GM23338 (cell line): ENCODE results near the gene PTPN5. TPM values are rescaled to one million over a fixed set of nuclear protein-coding genes. Genes with fewer than 3 reads are reported as not detected.

Experiments
- ATAC-seq: fragments of 200-7000 bp; cut with Tn5 transposase; 3 replicates; pipeline ENCODE4 v1.9.1; 2020
- DNase-seq: peaks from one replicate; pipeline ENCODE4 v3.0.0-alpha.2; 2015; ENCODE audit warnings: low spot score
- H2AFZ ChIP-seq: fragments of 200-600 bp; sonication (generic); 2 replicates; pipeline ENCODE4 v1.8.0; 2016; ENCODE audit warnings: antibody characterized with exemption, mild to moderate bottlenecking, moderate library complexity
- H3F3A ChIP-seq: fragments of 200-600 bp; sonication (generic); replicated peaks from 2 replicates; pipeline ENCODE4 v1.8.0; 2017; ENCODE audit warnings: antibody characterized with exemption, mixed run types, low read depth
- H3K27ac ChIP-seq: fragments of 200-600 bp; sonication (generic); 2 replicates; pipeline ENCODE4 v1.6.1; 2016; ENCODE audit warnings: low read depth
- H3K27me3 ChIP-seq: fragments of 200-600 bp; sonication (generic); 2 replicates; pipeline ENCODE4 v1.8.0; 2016; ENCODE audit warnings: mild to moderate bottlenecking, mixed run types, moderate library complexity; ENCODE audit not compliant: insufficient read depth
- H3K36me3 ChIP-seq: fragments of 200-600 bp; sonication (generic); 2 replicates; pipeline ENCODE4 v1.8.0; 2016; ENCODE audit warnings: mild to moderate bottlenecking; ENCODE audit not compliant: insufficient read depth
- H3K4me1 ChIP-seq: fragments of 200-600 bp; sonication (generic); 2 replicates; pipeline ENCODE4 v1.8.0; 2016; ENCODE audit warnings: mild to moderate bottlenecking, moderate library complexity; ENCODE audit not compliant: insufficient read depth
- H3K4me2 ChIP-seq: fragments of 200-600 bp; sonication (generic); 2 replicates; pipeline ENCODE4 v1.7.1; 2017; ENCODE audit warnings: mixed run types
- H3K4me3 ChIP-seq: fragments of 200-600 bp; sonication (generic); 2 replicates; pipeline ENCODE4 v1.6.1; 2016; ENCODE audit warnings: mixed run types
- H3K79me2 ChIP-seq: fragments of 200-600 bp; sonication (generic); replicated peaks from 2 replicates; pipeline ENCODE4 v1.8.0; 2017; ENCODE audit warnings: mild to moderate bottlenecking; ENCODE audit not compliant: insufficient read depth
- H3K9me2 ChIP-seq: fragments of 200-600 bp; sonication (generic); 2 replicates; pipeline ENCODE4 v1.8.0; 2017; ENCODE audit not compliant: insufficient read depth
- H4K20me1 ChIP-seq: fragments of 200-600 bp; sonication (generic); replicated peaks from 2 replicates; pipeline ENCODE4 v1.8.0; 2017; ENCODE audit warnings: mild to moderate bottlenecking; ENCODE audit not compliant: insufficient read depth
- H3K27ac Mint-ChIP-seq: 2 replicates; pipeline ENCODE4 v1.8.0; 2020; ENCODE audit warnings: inconsistent platforms, mild to moderate bottlenecking, moderate library complexity, mixed read lengths
- H3K27me3 Mint-ChIP-seq: 3 replicates; pipeline ENCODE4 v1.8.0; 2022; ENCODE audit warnings: low read depth, mild to moderate bottlenecking, moderate library complexity, mixed read lengths, inconsistent platforms; ENCODE audit not compliant: insufficient read depth, poor library complexity
- H3K36me3 Mint-ChIP-seq: 3 replicates; pipeline ENCODE4 v1.8.0; 2021; ENCODE audit warnings: low read depth, mild to moderate bottlenecking, inconsistent platforms, moderate library complexity, mixed read lengths
- H3K4me1 Mint-ChIP-seq: 3 replicates; pipeline ENCODE4 v1.8.0; 2020; ENCODE audit warnings: mild to moderate bottlenecking, inconsistent platforms, mixed read lengths
- H3K4me3 Mint-ChIP-seq: 3 replicates; pipeline ENCODE4 v1.8.0; 2021; ENCODE audit warnings: moderate library complexity, mild to moderate bottlenecking, inconsistent platforms, mixed read lengths
- H3K9me3 Mint-ChIP-seq: 3 replicates; pipeline ENCODE4 v1.8.0; 2020; ENCODE audit warnings: moderate library complexity, mild to moderate bottlenecking, inconsistent platforms, mixed read lengths
- CREB1 ChIP-seq: fragments of 250-450 bp; sonication (Bioruptor Pico); IDR thresholded peaks from 2 replicates; pipeline ENCODE4 v1.5.0; 2020; ENCODE audit warnings: low read depth, mild to moderate bottlenecking, moderate library complexity
- EZH2 ChIP-seq: fragments of 200-600 bp; sonication (generic); IDR thresholded peaks from one replicate; pipeline ENCODE4 v1.8.0; 2017; ENCODE audit warnings: antibody characterized with exemption, mild to moderate bottlenecking, low read depth; ENCODE audit not compliant: unreplicated experiment
- EZH2phosphoT487 ChIP-seq: fragments of 200-600 bp; sonication (generic); IDR thresholded peaks from one replicate; pipeline ENCODE4 v1.8.1; 2018; ENCODE audit warnings: antibody characterized with exemption; ENCODE audit not compliant: unreplicated experiment
- JUNB ChIP-seq: IDR thresholded peaks from one replicate; pipeline ENCODE4 v1.6.1; 2016; ENCODE audit warnings: antibody characterized with exemption; ENCODE audit not compliant: unreplicated experiment
- NANOG ChIP-seq: IDR thresholded peaks from 2 replicates; pipeline ENCODE4 v1.6.1; 2016; ENCODE audit warnings: antibody characterized with exemption, borderline replicate concordance
- POLR2AphosphoS5 ChIP-seq: IDR thresholded peaks from 2 replicates; pipeline ENCODE4 v1.6.1; 2016; ENCODE audit warnings: antibody characterized with exemption, low read depth
- REST ChIP-seq: IDR thresholded peaks from one replicate; pipeline ENCODE4 v1.6.1; 2018; ENCODE audit warnings: antibody characterized with exemption; ENCODE audit not compliant: unreplicated experiment
- STAT1 ChIP-seq: IDR thresholded peaks from one replicate; pipeline ENCODE4 v1.6.1; 2016; ENCODE audit warnings: antibody characterized with exemption; ENCODE audit not compliant: unreplicated experiment
- ZNF114 ChIP-seq: fragments of 250-450 bp; sonication (Bioruptor Pico); IDR thresholded peaks from 2 replicates; pipeline ENCODE4 v1.5.0; 2020; ENCODE audit warnings: mild to moderate bottlenecking, moderate library complexity
- ZNF331 ChIP-seq: fragments of 250-450 bp; sonication (Bioruptor Pico); IDR thresholded peaks from 2 replicates; pipeline ENCODE4 v1.5.0; 2020; ENCODE audit warnings: low read depth, mild to moderate bottlenecking, moderate library complexity
- polyA plus RNA-seq: library from polyadenylated mRNA; unstranded; fragments of >200 nt; fragmentation: Nextera tagmentation; extraction: Ambion mirVana; gene quantifications from 2 replicates; pipeline ENCODE4 v1.2.1, GENCODE V29; 2016
- total RNA-seq: library from RNA; depleted of rRNA; stranded (reverse); fragments of >200 nt; shearing (Covaris generic); gene quantifications from 2 replicates; pipeline ENCODE4 v1.2.3, GENCODE V29; 2014
- TF ChIP-seq, protein P1 (sequence below), 2 experiments: fragments of 200-600 bp in 1 of 2; sonication (generic) in 1 of 2; conservative IDR thresholded peaks; 2 replicates each; pipeline versions ENCODE4 v1.5.1 to v1.6.1; 2016 to 2017; ENCODE audit warnings: antibody characterized with exemption in 2 of 2, low read depth in 2 of 2, mild to moderate bottlenecking in 2 of 2, moderate library complexity in 1 of 2
- TF ChIP-seq, protein P2 (sequence below): fragments of 250-450 bp; sonication (Bioruptor Pico); IDR thresholded peaks from 2 replicates; pipeline ENCODE4 v1.5.0; 2020; ENCODE audit warnings: mild to moderate bottlenecking, moderate library complexity
- TF ChIP-seq, protein P3 (sequence below): IDR thresholded peaks from 2 replicates; pipeline ENCODE4 v1.6.1; 2016; ENCODE audit warnings: antibody characterized with exemption

Gene PTPN5
- total and polyA plus RNA-seq, 2 experiments from 2014 or later = 3.7 to 5.7 TPM

- H3K27me3 Mint-ChIP-seq = peaks cover 4% of the 10 kb centered on the region
- ATAC-seq = no peak
These were observed 7.3 kb upstream of the PTPN5 start for GRCh38 chr11:18798799-18799469.

More at GRCh38 chr11:18798799-18799469, 7.3 kb upstream of the PTPN5 start:
- Mint-ChIP-seq H3K4me1 (peaks cover 3% of the 10 kb centered on the region; the same call in 2 of the 3 replicates), H3K36me3 (no peaks in the 10 kb centered on the region), H3K9me3 (no peaks in the 10 kb centered on the region), H3K27ac (no peak overlapping the region), H3K4me3 (no peak overlapping the region)
- DNase-seq = no peak
- no peaks in the 10 kb centered on the region for H3F3A ChIP-seq
- 0 out of 2 replicates have a peak, but pooled peaks cover 3% of the 10 kb centered on the region for H4K20me1 ChIP-seq
- H2AFZ ChIP-seq = no peak overlapping the region
- no peaks in the 10 kb centered on the region for H3K4me1 ChIP-seq
- H3K9me2 ChIP-seq = no peaks in the 10 kb centered on the region
- H3K27ac ChIP-seq = no peak overlapping the region
- H3K36me3 ChIP-seq = no peaks in the 10 kb centered on the region
- peaks cover 11% of the 10 kb centered on the region for H3K27me3 ChIP-seq
- H3K79me2 ChIP-seq = no peaks in the 10 kb centered on the region
- H3K4me3 ChIP-seq = no peak overlapping the region
- no peak overlapping the region for H3K4me2 ChIP-seq
- TF ChIP-seq, protein P1, sequence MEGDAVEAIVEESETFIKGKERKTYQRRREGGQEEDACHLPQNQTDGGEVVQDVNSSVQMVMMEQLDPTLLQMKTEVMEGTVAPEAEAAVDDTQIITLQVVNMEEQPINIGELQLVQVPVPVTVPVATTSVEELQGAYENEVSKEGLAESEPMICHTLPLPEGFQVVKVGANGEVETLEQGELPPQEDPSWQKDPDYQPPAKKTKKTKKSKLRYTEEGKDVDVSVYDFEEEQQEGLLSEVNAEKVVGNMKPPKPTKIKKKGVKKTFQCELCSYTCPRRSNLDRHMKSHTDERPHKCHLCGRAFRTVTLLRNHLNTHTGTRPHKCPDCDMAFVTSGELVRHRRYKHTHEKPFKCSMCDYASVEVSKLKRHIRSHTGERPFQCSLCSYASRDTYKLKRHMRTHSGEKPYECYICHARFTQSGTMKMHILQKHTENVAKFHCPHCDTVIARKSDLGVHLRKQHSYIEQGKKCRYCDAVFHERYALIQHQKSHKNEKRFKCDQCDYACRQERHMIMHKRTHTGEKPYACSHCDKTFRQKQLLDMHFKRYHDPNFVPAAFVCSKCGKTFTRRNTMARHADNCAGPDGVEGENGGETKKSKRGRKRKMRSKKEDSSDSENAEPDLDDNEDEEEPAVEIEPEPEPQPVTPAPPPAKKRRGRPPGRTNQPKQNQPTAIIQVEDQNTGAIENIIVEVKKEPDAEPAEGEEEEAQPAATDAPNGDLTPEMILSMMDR (conservative IDR thresholded peaks at IDR 0.05; ENCODE audit: low read depth in 2 of 2) = no peak
- no peak for TF ChIP-seq POLR2AphosphoS5
- no peak for TF ChIP-seq STAT1
- TF ChIP-seq, protein P2, sequence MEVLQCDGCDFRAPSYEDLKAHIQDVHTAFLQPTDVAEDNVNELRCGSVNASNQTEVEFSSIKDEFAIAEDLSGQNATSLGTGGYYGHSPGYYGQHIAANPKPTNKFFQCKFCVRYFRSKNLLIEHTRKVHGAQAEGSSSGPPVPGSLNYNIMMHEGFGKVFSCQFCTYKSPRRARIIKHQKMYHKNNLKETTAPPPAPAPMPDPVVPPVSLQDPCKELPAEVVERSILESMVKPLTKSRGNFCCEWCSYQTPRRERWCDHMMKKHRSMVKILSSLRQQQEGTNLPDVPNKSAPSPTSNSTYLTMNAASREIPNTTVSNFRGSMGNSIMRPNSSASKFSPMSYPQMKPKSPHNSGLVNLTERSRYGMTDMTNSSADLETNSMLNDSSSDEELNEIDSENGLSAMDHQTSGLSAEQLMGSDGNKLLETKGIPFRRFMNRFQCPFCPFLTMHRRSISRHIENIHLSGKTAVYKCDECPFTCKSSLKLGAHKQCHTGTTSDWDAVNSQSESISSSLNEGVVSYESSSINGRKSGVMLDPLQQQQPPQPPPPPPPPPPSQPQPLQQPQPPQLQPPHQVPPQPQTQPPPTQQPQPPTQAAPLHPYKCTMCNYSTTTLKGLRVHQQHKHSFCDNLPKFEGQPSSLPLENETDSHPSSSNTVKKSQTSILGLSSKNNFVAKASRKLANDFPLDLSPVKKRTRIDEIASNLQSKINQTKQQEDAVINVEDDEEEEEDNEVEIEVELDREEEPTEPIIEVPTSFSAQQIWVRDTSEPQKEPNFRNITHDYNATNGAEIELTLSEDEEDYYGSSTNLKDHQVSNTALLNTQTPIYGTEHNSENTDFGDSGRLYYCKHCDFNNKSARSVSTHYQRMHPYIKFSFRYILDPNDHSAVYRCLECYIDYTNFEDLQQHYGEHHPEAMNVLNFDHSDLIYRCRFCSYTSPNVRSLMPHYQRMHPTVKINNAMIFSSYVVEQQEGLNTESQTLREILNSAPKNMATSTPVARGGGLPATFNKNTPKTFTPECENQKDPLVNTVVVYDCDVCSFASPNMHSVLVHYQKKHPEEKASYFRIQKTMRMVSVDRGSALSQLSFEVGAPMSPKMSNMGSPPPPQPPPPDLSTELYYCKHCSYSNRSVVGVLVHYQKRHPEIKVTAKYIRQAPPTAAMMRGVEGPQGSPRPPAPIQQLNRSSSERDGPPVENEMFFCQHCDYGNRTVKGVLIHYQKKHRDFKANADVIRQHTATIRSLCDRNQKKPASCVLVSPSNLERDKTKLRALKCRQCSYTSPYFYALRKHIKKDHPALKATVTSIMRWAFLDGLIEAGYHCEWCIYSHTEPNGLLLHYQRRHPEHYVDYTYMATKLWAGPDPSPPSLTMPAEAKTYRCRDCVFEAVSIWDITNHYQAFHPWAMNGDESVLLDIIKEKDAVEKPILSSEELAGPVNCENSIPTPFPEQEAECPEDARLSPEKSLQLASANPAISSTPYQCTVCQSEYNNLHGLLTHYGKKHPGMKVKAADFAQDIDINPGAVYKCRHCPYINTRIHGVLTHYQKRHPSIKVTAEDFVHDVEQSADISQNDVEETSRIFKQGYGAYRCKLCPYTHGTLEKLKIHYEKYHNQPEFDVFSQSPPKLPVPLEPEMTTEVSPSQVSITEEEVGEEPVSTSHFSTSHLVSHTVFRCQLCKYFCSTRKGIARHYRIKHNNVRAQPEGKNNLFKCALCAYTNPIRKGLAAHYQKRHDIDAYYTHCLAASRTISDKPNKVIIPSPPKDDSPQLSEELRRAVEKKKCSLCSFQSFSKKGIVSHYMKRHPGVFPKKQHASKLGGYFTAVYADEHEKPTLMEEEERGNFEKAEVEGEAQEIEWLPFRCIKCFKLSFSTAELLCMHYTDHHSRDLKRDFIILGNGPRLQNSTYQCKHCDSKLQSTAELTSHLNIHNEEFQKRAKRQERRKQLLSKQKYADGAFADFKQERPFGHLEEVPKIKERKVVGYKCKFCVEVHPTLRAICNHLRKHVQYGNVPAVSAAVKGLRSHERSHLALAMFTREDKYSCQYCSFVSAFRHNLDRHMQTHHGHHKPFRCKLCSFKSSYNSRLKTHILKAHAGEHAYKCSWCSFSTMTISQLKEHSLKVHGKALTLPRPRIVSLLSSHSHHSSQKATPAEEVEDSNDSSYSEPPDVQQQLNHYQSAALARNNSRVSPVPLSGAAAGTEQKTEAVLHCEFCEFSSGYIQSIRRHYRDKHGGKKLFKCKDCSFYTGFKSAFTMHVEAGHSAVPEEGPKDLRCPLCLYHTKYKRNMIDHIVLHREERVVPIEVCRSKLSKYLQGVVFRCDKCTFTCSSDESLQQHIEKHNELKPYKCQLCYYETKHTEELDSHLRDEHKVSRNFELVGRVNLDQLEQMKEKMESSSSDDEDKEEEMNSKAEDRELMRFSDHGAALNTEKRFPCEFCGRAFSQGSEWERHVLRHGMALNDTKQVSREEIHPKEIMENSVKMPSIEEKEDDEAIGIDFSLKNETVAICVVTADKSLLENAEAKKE = no peak
- TF ChIP-seq CREB1 (CRISPR knock-in tag) = no peak
- no peak for TF ChIP-seq ZNF331 (CRISPR knock-in tag)
- TF ChIP-seq JUNB = no peak
- no peak for TF ChIP-seq EZH2phosphoT487
- no peak for TF ChIP-seq ZNF114 (CRISPR knock-in tag)
- no peak for TF ChIP-seq NANOG
- no peak for TF ChIP-seq REST
- TF ChIP-seq, protein P3, sequence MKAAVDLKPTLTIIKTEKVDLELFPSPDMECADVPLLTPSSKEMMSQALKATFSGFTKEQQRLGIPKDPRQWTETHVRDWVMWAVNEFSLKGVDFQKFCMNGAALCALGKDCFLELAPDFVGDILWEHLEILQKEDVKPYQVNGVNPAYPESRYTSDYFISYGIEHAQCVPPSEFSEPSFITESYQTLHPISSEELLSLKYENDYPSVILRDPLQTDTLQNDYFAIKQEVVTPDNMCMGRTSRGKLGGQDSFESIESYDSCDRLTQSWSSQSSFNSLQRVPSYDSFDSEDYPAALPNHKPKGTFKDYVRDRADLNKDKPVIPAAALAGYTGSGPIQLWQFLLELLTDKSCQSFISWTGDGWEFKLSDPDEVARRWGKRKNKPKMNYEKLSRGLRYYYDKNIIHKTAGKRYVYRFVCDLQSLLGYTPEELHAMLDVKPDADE = no peak
- TF ChIP-seq EZH2 = no peak
